NCI-H774 (cell line): Measurements from ENCODE around the gene ZNF784.

Source experiments
- DNase-seq: peaks from one replicate; lab custom pipeline; 2025; lab: John Stamatoyannopoulos, UW

The ZNF784 gene

GRCh38 chr19:55643003-55643886 lies 18.9 kb upstream of the ZNF784 start, which contains the start of gene ZNF581:
ZNF581 (plus strand) TSS chr19:55643649; CDS start chr19:55644572, 923 bp downstream.
- DNase-seq: peak; percentile 49

DNA sequence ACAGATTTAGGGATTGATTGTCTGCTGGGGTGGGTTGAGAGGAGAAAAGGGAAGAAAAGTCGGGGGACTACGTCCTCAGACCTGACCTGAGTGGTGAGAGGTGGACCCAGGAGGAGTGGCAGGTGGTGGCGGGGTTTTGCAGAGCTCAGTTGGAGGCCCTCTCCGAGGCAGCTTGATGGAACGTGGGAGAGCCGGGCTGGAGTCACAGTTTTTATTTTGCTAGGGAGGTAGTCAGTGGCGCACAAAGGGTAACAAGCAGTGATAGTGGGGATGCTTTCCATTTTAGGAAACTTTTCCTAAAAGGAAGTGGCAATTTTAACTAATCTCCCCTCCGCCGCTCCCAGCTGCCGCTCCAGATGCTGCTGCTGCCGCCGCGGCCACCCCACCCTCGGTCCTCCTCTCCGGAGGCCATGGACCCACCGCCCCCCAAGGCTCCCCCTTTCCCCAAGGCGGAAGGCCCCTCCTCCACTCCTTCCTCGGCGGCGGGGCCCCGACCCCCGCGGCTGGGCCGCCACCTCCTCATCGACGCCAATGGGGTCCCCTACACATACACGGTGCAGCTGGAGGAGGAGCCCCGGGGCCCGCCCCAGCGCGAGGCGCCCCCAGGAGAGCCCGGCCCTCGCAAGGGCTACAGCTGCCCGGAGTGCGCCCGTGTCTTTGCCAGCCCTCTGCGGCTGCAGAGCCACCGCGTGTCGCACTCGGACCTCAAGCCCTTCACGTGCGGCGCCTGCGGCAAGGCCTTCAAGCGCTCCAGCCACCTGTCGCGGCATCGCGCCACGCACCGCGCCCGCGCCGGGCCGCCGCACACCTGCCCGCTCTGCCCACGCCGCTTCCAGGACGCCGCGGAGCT lies 18.0 kb upstream of the ZNF784 start:
- no peak for DNase-seq

DNA sequence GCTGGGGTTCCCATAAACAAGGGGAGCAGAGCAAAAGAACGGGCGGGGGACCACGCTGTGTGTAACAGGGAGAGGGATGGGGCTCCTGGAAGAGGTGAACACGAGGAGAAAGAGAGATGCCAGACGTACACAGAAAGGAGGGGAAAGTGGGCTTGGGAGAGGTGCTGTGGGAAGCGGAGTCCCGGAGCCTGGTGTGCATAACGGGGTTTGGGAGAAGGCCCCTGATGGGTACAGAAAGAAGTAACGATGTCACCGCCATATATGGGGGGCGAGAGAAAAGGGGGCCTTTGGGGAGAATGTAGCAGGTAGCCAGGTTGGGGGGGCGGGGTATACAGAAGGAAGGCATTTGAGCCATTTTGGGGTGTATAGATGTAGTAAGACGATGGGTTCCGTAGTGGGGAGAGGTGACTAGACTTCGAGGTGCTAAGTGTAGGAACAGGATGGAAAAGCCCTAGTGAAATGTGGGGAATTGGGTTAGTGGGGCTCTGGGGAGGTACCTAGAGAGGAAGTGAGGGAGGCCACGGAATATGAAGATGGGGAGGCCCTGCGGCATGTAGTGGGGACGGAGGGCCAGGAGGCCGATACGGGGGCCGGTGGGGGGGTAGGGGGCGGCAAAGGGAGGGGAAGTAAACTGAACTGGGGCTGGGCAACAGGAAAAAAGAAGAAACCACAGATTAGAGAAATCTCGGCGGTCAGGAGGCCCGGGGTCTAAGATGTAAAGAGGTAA lies 17.2 kb upstream of the ZNF784 start:
- peak; percentile 52 for DNase-seq

GRCh38 chr19:55640577-55641425 lies 16.4 kb upstream of the ZNF784 start, which contains the start of gene ZNF580:
ZNF580 (plus strand) TSS chr19:55641002; CDS start chr19:55642509, 1,507 bp downstream.
- peak; percentile 57 for DNase-seq

GRCh38 chr19:55640043-55640576 lies 15.7 kb upstream of the ZNF784 start:
- peak; percentile 31 for DNase-seq

- no peak for DNase-seq
These were observed 14.5 kb upstream of the ZNF784 start for GRCh38 chr19:55638864-55639359.

GRCh38 chr19:55637534-55637933 lies 13.2 kb upstream of the ZNF784 start:
- no peak for DNase-seq

GRCh38 chr19:55636723-55637122 lies 12.4 kb upstream of the ZNF784 start:
- no peak for DNase-seq

GRCh38 chr19:55635856-55636440 lies 11.6 kb upstream of the ZNF784 start:
- DNase-seq: no peak

DNA sequence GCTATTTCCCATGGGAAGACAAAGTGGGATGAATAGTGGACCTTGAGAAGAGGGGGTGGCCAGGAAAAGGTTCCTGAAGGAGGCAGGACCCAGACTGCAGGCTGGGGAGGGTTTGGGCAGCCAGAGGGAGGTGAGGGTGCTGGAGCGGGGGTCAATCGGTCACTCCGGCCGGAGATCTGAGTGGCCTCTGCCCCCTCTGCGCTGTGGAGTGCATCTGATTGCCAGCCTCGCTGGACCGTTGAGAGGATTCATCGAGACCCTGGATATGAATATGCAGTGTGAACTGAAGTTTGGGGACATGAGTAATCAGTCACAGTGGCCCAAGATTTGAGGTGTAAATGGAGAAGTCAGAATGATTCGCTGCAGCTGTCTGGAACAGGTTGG lies 11.0 kb upstream of the ZNF784 start:
- DNase-seq: no peak

DNA sequence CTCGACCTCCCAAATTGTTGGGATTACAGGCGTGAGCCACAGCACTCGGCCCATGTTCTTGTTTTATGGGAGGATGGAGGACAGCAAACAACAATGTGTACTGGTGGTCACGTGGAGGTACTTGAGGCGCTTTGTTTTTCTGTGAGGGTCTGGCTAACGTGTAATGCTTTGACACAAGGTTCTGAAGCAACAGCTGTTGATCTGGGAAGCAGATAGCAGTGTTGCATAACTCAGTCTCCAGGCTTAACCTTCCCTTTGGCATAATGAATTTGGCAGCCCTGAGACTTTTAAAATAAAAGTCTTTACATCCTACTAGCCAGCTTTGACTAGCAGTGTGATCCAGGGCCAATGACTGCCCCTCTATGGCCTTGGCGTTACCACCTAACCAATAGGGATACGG lies 9.5 kb upstream of the ZNF784 start:
- no peak for DNase-seq

DNA sequence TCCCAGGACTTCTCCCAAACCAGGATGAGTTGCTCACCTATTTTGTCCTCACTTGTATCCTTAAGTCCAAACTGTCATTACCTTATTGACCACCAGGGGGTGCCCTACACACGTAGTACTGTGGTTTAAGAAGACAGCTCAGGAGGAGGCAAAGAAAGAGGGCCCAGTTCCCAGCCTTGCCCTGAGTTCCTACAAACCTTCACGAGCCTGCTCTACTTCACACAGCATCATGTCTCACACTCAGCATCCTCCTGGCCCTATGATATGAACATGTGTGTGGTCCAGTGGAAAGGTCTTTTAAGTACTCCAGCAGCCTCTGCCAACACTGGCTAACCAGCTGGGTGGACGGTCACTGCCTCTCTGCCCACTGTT lies 8.1 kb upstream of the ZNF784 start:
- peak; percentile 78 for DNase-seq

GRCh38 chr19:55626350-55626749 lies 2.0 kb upstream of the ZNF784 start:
- DNase-seq: no peak

- no peak for DNase-seq
These were observed 599 bp upstream of the ZNF784 start for GRCh38 chr19:55625004-55625326.

DNA sequence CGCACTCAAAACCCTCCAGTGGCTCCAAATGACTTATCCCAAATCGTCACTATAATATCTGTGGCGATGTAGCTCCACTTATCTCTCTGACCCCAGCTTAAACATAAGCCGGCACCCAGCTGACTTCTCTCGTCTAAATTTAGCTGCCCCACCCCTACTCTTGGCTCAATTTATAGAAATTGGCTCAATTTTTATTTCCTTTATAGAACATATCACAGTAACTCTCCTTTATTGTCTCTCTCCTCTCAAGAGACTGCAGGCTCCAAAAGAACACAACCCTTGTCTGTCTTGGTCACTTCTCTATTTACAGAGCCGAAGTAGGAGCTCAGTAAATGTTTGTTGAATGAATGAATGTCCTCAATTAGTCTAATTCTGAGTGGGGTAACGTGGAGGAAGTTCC lies 805 bp downstream of the ZNF784 start:
- DNase-seq: no peak

DNA sequence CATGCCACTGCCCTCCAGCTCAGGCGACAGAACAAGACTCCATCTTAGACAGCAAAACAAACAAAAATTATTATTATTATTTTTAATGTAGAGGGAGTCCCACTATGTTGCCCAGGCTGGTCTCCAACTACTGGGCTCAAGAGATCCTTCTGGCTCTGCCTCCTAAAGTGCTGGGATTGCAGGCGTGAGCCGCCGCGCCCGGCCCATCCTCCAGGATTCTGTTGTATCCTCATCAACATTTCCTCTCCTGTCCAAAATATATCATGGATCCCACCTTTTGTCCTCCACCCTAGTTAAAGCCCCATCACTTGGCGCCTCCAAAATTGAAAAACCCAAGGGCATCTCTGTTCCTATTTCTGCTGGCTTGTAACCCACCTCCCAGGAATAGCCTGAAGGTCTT lies 1.2 kb downstream of the ZNF784 start:
- DNase-seq: no peak

GRCh38 chr19:55622242-55622969 lies 2.0 kb downstream of the ZNF784 start:
- DNase-seq: no peak

GRCh38 chr19:55621673-55622231 lies 2.6 kb downstream of the ZNF784 start:
- no peak for DNase-seq

- no peak for DNase-seq
These were observed 3.1 kb downstream of the ZNF784 start for GRCh38 chr19:55621205-55621672.
